Lung (tissue), 12 donors: ENCODE results near the gene STXBP3. TPM values are rescaled to one million over a fixed set of nuclear protein-coding genes. Genes with fewer than 3 reads are reported as not detected.

ENCODE experiments used
- ATAC-seq: fragments of 200-7000 bp; cut with Tn5 transposase; one replicate; pipeline ENCODE4 v1.9.1; 2020; ENCODE audit warnings: moderate number of reproducible peaks; ENCODE audit not compliant: insufficient read depth, low FRiP score
- DNase-seq, 3 donors: peaks; one replicate each; pipeline ENCODE4 v3.0.0-alpha.2; 2013 to 2017
- H3K27ac ChIP-seq, 2 donors: one replicate each; pipeline ENCODE4 v1.5.1; 2013; ENCODE audit warnings: mild to moderate bottlenecking in 2 of 2, moderate library complexity in 2 of 2, control low read depth in 1 of 2, inconsistent platforms in 1 of 2, low read depth in 1 of 2, low read length in 1 of 2
- H3K27me3 ChIP-seq, 3 donors: one replicate each; pipeline ENCODE4 v1.5.1; 2013; ENCODE audit warnings: low read length in 2 of 3; ENCODE audit not compliant: control insufficient read depth in 3 of 3, insufficient read depth in 3 of 3
- H3K36me3 ChIP-seq, 4 donors: one replicate each; pipeline ENCODE4 v1.5.1; 2013; ENCODE audit warnings: low read length in 4 of 4, mild to moderate bottlenecking in 1 of 4, moderate library complexity in 1 of 4; ENCODE audit not compliant: control insufficient read depth in 4 of 4, insufficient read depth in 4 of 4
- H3K4me1 ChIP-seq, 5 donors: one replicate each; pipeline ENCODE4 v1.5.1; 2013; ENCODE audit warnings: low read length in 5 of 5, mild to moderate bottlenecking in 2 of 5, moderate library complexity in 1 of 5; ENCODE audit not compliant: control insufficient read depth in 5 of 5, insufficient read depth in 5 of 5
- H3K4me3 ChIP-seq: one replicate; pipeline ENCODE4 v1.5.1; 2013; ENCODE audit warnings: mild to moderate bottlenecking, control low read depth, moderate library complexity
- H3K9ac ChIP-seq, 2 donors: one replicate each; pipeline ENCODE4 v1.5.1; 2013; ENCODE audit warnings: low read length in 2 of 2, control low read depth in 1 of 2; ENCODE audit not compliant: insufficient read depth in 1 of 2
- H3K9me3 ChIP-seq, 4 donors: one replicate each; pipeline ENCODE4 v1.5.1; 2013; ENCODE audit warnings: low read length in 3 of 4, mild to moderate bottlenecking in 1 of 4, moderate library complexity in 1 of 4; ENCODE audit not compliant: control insufficient read depth in 4 of 4, insufficient read depth in 3 of 4
- CTCF ChIP-seq: IDR thresholded peaks from 2 replicates; pipeline ENCODE4 v1.5.1; 2012; ENCODE audit warnings: mild to moderate bottlenecking; ENCODE audit errors: control extremely low read depth, extremely low read depth
- WGBS, 2 donors: extraction: QIAGEN DNeasy Blood & Tissue Kit; methylation state at CpG; one replicate each; pipeline ENCODE4 v1.1.7; 2013; 5-methylcytosine and 5-hydroxymethylcytosine counted together
- polyA plus RNA-seq, 2 donors: library from polyadenylated mRNA; stranded (reverse); fragments of 200-250 nt; gene quantifications; one replicate each; pipeline ENCODE4 v1.2.1, GENCODE V29; 2013
- total RNA-seq, 2 donors: library from RNA; depleted of rRNA in 1 of 2; stranded (reverse); fragments of >200 nt in 1 of 2; gene quantifications; one replicate each; pipeline ENCODE4 v1.2.1, GENCODE V29; 2014 to 2021
- donor health status: control.
- donor health status: control.
- donor health status: Bipolar disorder and iron deficiency.
- donor health status: healthy.
- donor health status: DM: yes; HTN: yes; CAD: no.

Gene STXBP3
- total and polyA plus RNA-seq, 4 donors, result 33.6 to 83.6 (median 40.0) TPM

GRCh38 chr1:108718927-108719655 lies 27.4 kb upstream of the STXBP3 start:
- no peaks in the 10 kb centered on the region for H3K9me3 ChIP-seq
- H3K4me1 ChIP-seq, result peaks cover 0 to 25% (median 0%) of the 10 kb centered on the region in 5 donors
- no peak overlapping the region for H3K9ac ChIP-seq
- no peak overlapping the region for H3K4me3 ChIP-seq
- ATAC-seq (no peak), DNase-seq (no peak)
- H3K27ac ChIP-seq, result no peak overlapping the region
- TF ChIP-seq CTCF, result no peak
- H3K27me3 ChIP-seq, result no peaks in the 10 kb centered on the region
- H3K36me3 ChIP-seq, result no peaks in the 10 kb centered on the region
- WGBS, 2 donors, result 62 to 67% methylated on average over 6 of the region's 6 CpGs

GRCh38 chr1:108719656-108720435 lies 26.6 kb upstream of the STXBP3 start:
- Histone ChIP-seq H3K36me3 (no peaks in the 10 kb centered on the region), H3K4me3 (no peak overlapping the region), H3K27ac (peak overlapping the region in 1 of 2 donors; percentile 40), H3K27me3 (no peaks in the 10 kb centered on the region), H3K9me3 (no peaks in the 10 kb centered on the region), H3K9ac (no peak overlapping the region), H3K4me1 (peaks cover 0 to 25% (median 0%) of the 10 kb centered on the region in 5 donors)
- WGBS, 2 donors, result 80 to 87% methylated on average over 8 of the region's 8 CpGs
- DNase-seq (no peak), ATAC-seq (no peak)
- no peak for TF ChIP-seq CTCF

- Histone ChIP-seq H3K36me3 (no peaks in the 10 kb centered on the region), H3K4me3 (no peak overlapping the region), H3K27ac (no peak overlapping the region), H3K9ac (no peak overlapping the region), H3K4me1 (peaks cover 0 to 25% (median 0%) of the 10 kb centered on the region in 5 donors), H3K27me3 (no peaks in the 10 kb centered on the region), H3K9me3 (no peaks in the 10 kb centered on the region)
- ATAC-seq, result no peak
- peak in 2 of 3 donors; percentile 26 to 34 for DNase-seq
- TF ChIP-seq CTCF, result no peak
- 69 to 86% methylated on average over 6 of the region's 6 CpGs for WGBS, 2 donors
Measured at GRCh38 chr1:108722292-108722691, 24.2 kb upstream of the STXBP3 start.
